GM12892 (cell line): ENCODE data around the gene TMEM247.

ENCODE experiments used
- POLR2A ChIP-seq: IDR thresholded peaks from 2 replicates; pipeline ENCODE4 v1.6.1; 2011; ENCODE audit warnings: low read depth, low read length, control low read depth
- TAF1 ChIP-seq: IDR thresholded peaks from 2 replicates; pipeline ENCODE4 v1.6.1; 2011; ENCODE audit warnings: low read depth, mild to moderate bottlenecking, control low read depth, low read length, borderline replicate concordance

GRCh38 chr2:46505472-46505783 is 26.1 kb downstream of the TMEM247 start:
- no peak for TF ChIP-seq POLR2A
- no peak for TF ChIP-seq TAF1
